ENCODE data around the gene PRMT7. TPM values are rescaled to one million over a fixed set of nuclear protein-coding genes. Genes with fewer than 3 reads are reported as not detected.

PRMT7 gene
- total and polyA plus RNA-seq, 7 experiments from 2014 or later, result 42.5 to 95.1 (median 72.6) TPM

- Histone ChIP-seq H3K27ac (ENCODE audit: low read depth, low read length) (no peak overlapping the region), H3K4me1 (ENCODE audit: control insufficient read depth in 2 of 2, insufficient read depth in 2 of 2, low read length in 2 of 2) (peaks cover 25 to 29% of the 10 kb centered on the region in 2 donors), H3K36me3 (ENCODE audit: control insufficient read depth in 2 of 3, insufficient read depth in 3 of 3, low read length in 3 of 3) (peaks cover 0 to 37% (median 5%) of the 10 kb centered on the region in 3 experiments), H3K27me3 (ENCODE audit: control insufficient read depth in 2 of 2, insufficient read depth in 2 of 2, low read length in 2 of 2) (no peaks in the 10 kb centered on the region), H3K4me3 (ENCODE audit: low read length) (no peak overlapping the region), H3K9me3 (ENCODE audit: control insufficient read depth in 2 of 3, low read length in 3 of 3) (no peaks in the 10 kb centered on the region)
- peaks cover 32 to 63% (median 53%) of the 10 kb centered on the region in 7 donors for H3K4me1 Mint-ChIP-seq
- H3K27ac Mint-ChIP-seq, result peak overlapping the region in 5 of 9 donors; percentile 21 to 87 (median 54)
- DNase-seq (no peak), ATAC-seq (no peak)
- H3K9me3 Mint-ChIP-seq, result no peaks in the 10 kb centered on the region
- POLR2A ChIA-PET, result no interaction called here
- no peaks in the 10 kb centered on the region for H3K27me3 Mint-ChIP-seq
- peaks cover 4 to 25% (median 20%) of the 10 kb centered on the region in 5 donors for H3K36me3 Mint-ChIP-seq
- CTCF ChIA-PET, result interaction anchor here (1.6 kb wide), 1 partner anchor 49 kb away, joined by 4 read pairs; the partner anchor contains the start of gene SLC7A6
- intact Hi-C loops (cut with micrococcal nuclease), result loop anchor here (5.0 kb wide), 2 partner anchors 376 to 751 kb away; partner anchors contain the start of genes PSMB10 (in 2 of the 2) and CTCF (in 1 of the 2)
- H3K4me3 Mint-ChIP-seq, result peak overlapping the region in 6 of 10 donors; percentile 0 to 66 (median 49)
Measured at GRCh38 chr16:68313116-68313515, 2.3 kb downstream of the PRMT7 start.

- Mint-ChIP-seq H3K27me3 (no peaks in the 10 kb centered on the region), H3K4me1 (peaks cover 15 to 41% (median 30%) of the 10 kb centered on the region in 7 donors), H3K4me3 (peak overlapping the region in 1 of 10 donors; percentile 43), H3K27ac (peak overlapping the region; percentile 6 to 90 (median 55)), H3K9me3 (no peaks in the 10 kb centered on the region), H3K36me3 (peaks cover 8 to 45% (median 11%) of the 10 kb centered on the region in 5 donors)
- ChIA-PET POLR2A (interaction anchor here (0.8 to 1.0 kb wide), 2 partner anchors 8 to 9 kb away, joined by 3 to 4 read pairs; partner anchors contain the start of genes PRMT7 and SLC7A6OS), CTCF (interaction anchor here (0.5 to 5.8 kb wide), 4 partner anchors 10 to 752 kb away, joined by 3 to 34 read pairs (median 4); no protein-coding TSS in a partner anchor)
- Histone ChIP-seq H3K27me3 (ENCODE audit: control insufficient read depth in 2 of 2, insufficient read depth in 2 of 2, low read length in 2 of 2) (no peaks in the 10 kb centered on the region), H3K4me3 (ENCODE audit: low read length) (no peak overlapping the region), H3K36me3 (ENCODE audit: control insufficient read depth in 2 of 3, insufficient read depth in 3 of 3, low read length in 3 of 3) (peaks cover 0 to 59% (median 5%) of the 10 kb centered on the region in 3 experiments), H3K4me1 (ENCODE audit: control insufficient read depth in 2 of 2, insufficient read depth in 2 of 2, low read length in 2 of 2) (no peaks in the 10 kb centered on the region), H3K27ac (ENCODE audit: low read depth, low read length) (no peak overlapping the region), H3K9me3 (ENCODE audit: control insufficient read depth in 2 of 3, low read length in 3 of 3) (no peaks in the 10 kb centered on the region)
- intact Hi-C loops (cut with micrococcal nuclease), result no loop called here
- DNase-seq, result peak in 1 of 9 donors; percentile 65
- ATAC-seq, result peak; percentile 60
Measured at GRCh38 chr16:68319185-68319908, 8.5 kb downstream of the PRMT7 start.

GRCh38 chr16:68324336-68324735 is 13.5 kb downstream of the PRMT7 start:
- no peak for DNase-seq
- Histone ChIP-seq H3K27me3 (ENCODE audit: control insufficient read depth in 2 of 2, insufficient read depth in 2 of 2, low read length in 2 of 2) (no peaks in the 10 kb centered on the region), H3K36me3 (ENCODE audit: control insufficient read depth in 2 of 3, insufficient read depth in 3 of 3, low read length in 3 of 3) (peaks cover 0 to 53% (median 7%) of the 10 kb centered on the region in 3 experiments), H3K4me1 (ENCODE audit: control insufficient read depth in 2 of 2, insufficient read depth in 2 of 2, low read length in 2 of 2) (peaks cover 0 to 4% of the 10 kb centered on the region in 2 donors), H3K27ac (ENCODE audit: low read depth, low read length) (no peak overlapping the region), H3K9me3 (ENCODE audit: control insufficient read depth in 2 of 3, low read length in 3 of 3) (no peaks in the 10 kb centered on the region), H3K4me3 (ENCODE audit: low read length) (no peak overlapping the region)
- H3K4me3 Mint-ChIP-seq, result no peak overlapping the region
- H3K27me3 Mint-ChIP-seq, result no peaks in the 10 kb centered on the region
- H3K9me3 Mint-ChIP-seq, result no peaks in the 10 kb centered on the region
- ChIA-PET CTCF (interaction anchor here (0.6 to 8.2 kb wide), 4 partner anchors 14 to 230 kb away, joined by 3 to 224 read pairs (median 4); partner anchors contain the start of genes PRMT7, SLC7A6 and SLC7A6OS), POLR2A (interaction anchor here (1.0 kb wide), 1 partner anchor 60 kb away, joined by 5 read pairs; the partner anchor contains the start of gene SLC7A6)
- H3K36me3 Mint-ChIP-seq, result peaks cover 0 to 25% (median 9%) of the 10 kb centered on the region in 5 donors
- peak overlapping the region in 1 of 9 donors; percentile 51 for H3K27ac Mint-ChIP-seq
- H3K4me1 Mint-ChIP-seq, result peaks cover 8 to 23% (median 18%) of the 10 kb centered on the region in 7 donors
- intact Hi-C loops (cut with micrococcal nuclease), result no loop called here
- ATAC-seq, result no peak

- ChIA-PET POLR2A (interaction anchor here (1.1 to 6.0 kb wide), 2 partner anchors 51 to 63 kb away, joined by 4 to 68 read pairs; partner anchors contain the start of gene SLC7A6), CTCF (interaction anchor here (0.6 to 8.2 kb wide), 2 partner anchors 26 to 64 kb away, joined by 4 to 224 read pairs; partner anchors contain the start of gene SLC7A6)
- no peak overlapping the region for H3K27ac ChIP-seq (ENCODE audit: low read depth, low read length)
- Mint-ChIP-seq H3K9me3 (no peaks in the 10 kb centered on the region), H3K4me1 (peaks cover 8 to 20% (median 15%) of the 10 kb centered on the region in 7 donors), H3K4me3 (no peak overlapping the region), H3K27me3 (no peaks in the 10 kb centered on the region), H3K36me3 (peaks cover 0 to 22% (median 9%) of the 10 kb centered on the region in 5 donors), H3K27ac (peak overlapping the region in 2 of 9 donors; percentile 43 to 51)
- peaks cover 0 to 52% (median 7%) of the 10 kb centered on the region in 3 experiments for H3K36me3 ChIP-seq (ENCODE audit: control insufficient read depth in 2 of 3, insufficient read depth in 3 of 3, low read length in 3 of 3)
- DNase-seq (no peak), ATAC-seq (no peak)
- H3K4me3 ChIP-seq (ENCODE audit: low read length), result no peak overlapping the region
- no peaks in the 10 kb centered on the region for H3K9me3 ChIP-seq (ENCODE audit: control insufficient read depth in 2 of 3, low read length in 3 of 3)
- no peaks in the 10 kb centered on the region for H3K27me3 ChIP-seq (ENCODE audit: control insufficient read depth in 2 of 2, insufficient read depth in 2 of 2, low read length in 2 of 2)
- intact Hi-C loops (cut with micrococcal nuclease), result loop anchor here in 1 of 2 donors (5.0 kb wide), 1 partner anchor 33 kb away; no protein-coding TSS in a partner anchor
- peaks cover 0 to 4% of the 10 kb centered on the region in 2 donors for H3K4me1 ChIP-seq (ENCODE audit: control insufficient read depth in 2 of 2, insufficient read depth in 2 of 2, low read length in 2 of 2)
Measured at GRCh38 chr16:68324780-68325357, 14.1 kb downstream of the PRMT7 start.

GRCh38 chr16:68328151-68328859 is 17.5 kb downstream of the PRMT7 start:
- peak; percentile 99 for ATAC-seq
- Histone ChIP-seq H3K27ac (ENCODE audit: low read depth, low read length) (no peak overlapping the region), H3K27me3 (ENCODE audit: control insufficient read depth in 2 of 2, insufficient read depth in 2 of 2, low read length in 2 of 2) (no peaks in the 10 kb centered on the region), H3K9me3 (ENCODE audit: control insufficient read depth in 2 of 3, low read length in 3 of 3) (no peaks in the 10 kb centered on the region), H3K36me3 (ENCODE audit: control insufficient read depth in 2 of 3, insufficient read depth in 3 of 3, low read length in 3 of 3) (peaks cover 0 to 41% (median 8%) of the 10 kb centered on the region in 3 experiments), H3K4me1 (ENCODE audit: control insufficient read depth in 2 of 2, insufficient read depth in 2 of 2, low read length in 2 of 2) (peaks cover 0 to 16% of the 10 kb centered on the region in 2 donors), H3K4me3 (ENCODE audit: low read length) (no peak overlapping the region)
- Mint-ChIP-seq H3K27me3 (no peaks in the 10 kb centered on the region), H3K4me1 (peaks cover 16 to 28% (median 19%) of the 10 kb centered on the region in 7 donors), H3K27ac (peak overlapping the region in 4 of 9 donors; percentile 0 to 57 (median 9)), H3K4me3 (no peak overlapping the region), H3K36me3 (peaks cover 0 to 23% (median 13%) of the 10 kb centered on the region in 5 donors), H3K9me3 (no peaks in the 10 kb centered on the region)
- ChIA-PET POLR2A (interaction anchor here (0.8 to 6.0 kb wide), 6 partner anchors 9 to 71 kb away, joined by 3 to 68 read pairs (median 5); partner anchors contain the start of genes PRMT7, SLC7A6 and SLC7A6OS), CTCF (interaction anchor here (0.6 to 8.2 kb wide), 23 partner anchors 9 to 206 kb away, joined by 3 to 224 read pairs (median 4); partner anchors contain the start of genes PRMT7, SLC7A6 and SLC7A6OS)
- intact Hi-C loops (cut with micrococcal nuclease), result loop anchor here (1.0 to 5.0 kb wide), 7 partner anchors 17 to 234 kb away; partner anchors contain the start of genes PRMT7 (in 1 of the 2) and SLC7A6OS (in 1 of the 2)
- peak; percentile 52 to 81 (median 77) for DNase-seq
